GM19397 (cell line): Measurements from ENCODE around the gene UMAD1.

Experiments
- ATAC-seq: cut with Tn5 transposase; IDR thresholded peaks from one replicate; pipeline ENCODE4 v1.9.1; 2021; ENCODE audit warnings: mild to moderate bottlenecking, moderate library complexity; ENCODE audit not compliant: unreplicated experiment

The UMAD1 gene

DNA sequence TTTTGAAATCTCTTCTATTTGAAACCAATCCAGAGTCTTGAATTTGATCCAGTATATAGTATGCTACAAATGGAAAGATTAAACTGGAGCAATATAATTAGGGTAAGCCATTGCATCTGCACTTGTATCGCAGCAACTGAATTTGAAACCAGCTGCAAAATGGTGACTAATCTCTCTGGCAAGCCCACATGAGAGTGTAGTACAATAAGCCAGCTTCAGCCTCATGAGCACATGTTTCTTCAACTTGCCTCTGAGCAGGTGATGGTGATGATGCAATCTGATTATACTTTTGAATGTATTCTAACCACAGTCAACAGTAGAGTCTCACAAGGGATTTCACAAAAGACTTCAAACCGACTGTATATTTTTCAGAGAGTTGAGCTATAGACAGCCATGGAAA is 78.7 kb downstream of the UMAD1 start:
- ATAC-seq: peak; percentile 89

DNA sequence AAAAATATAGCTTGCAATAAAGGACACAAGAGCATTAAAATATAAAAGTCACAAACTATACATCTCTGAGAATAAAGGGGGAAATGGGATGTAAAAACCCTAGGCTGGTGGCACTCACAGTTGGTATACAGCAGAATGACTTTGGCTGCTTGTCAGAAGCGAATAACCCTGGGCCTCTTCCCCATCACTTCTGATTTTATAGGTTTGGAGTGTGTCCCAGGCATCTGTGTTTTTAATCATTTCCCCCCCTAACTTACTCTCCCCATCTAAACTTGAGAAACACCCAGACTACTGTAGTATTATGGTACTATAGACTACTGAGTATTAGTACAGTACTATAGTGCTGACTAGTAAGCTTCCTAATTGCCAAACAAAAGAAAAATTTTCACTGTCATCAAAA is 79.6 kb downstream of the UMAD1 start:
- no peak for ATAC-seq

- no peak for ATAC-seq
Observed at GRCh38 chr7:7720750-7721621, 80.4 kb downstream of the UMAD1 start.

GRCh38 chr7:7731732-7732131 is 91.2 kb downstream of the UMAD1 start:
- no peak for ATAC-seq

GRCh38 chr7:7732621-7733281 is 92.2 kb downstream of the UMAD1 start:
- ATAC-seq: no peak

- no peak for ATAC-seq
Observed at GRCh38 chr7:7736671-7737070, 96.1 kb downstream of the UMAD1 start.

GRCh38 chr7:7737674-7738073 is 97.1 kb downstream of the UMAD1 start:
- ATAC-seq: no peak

DNA sequence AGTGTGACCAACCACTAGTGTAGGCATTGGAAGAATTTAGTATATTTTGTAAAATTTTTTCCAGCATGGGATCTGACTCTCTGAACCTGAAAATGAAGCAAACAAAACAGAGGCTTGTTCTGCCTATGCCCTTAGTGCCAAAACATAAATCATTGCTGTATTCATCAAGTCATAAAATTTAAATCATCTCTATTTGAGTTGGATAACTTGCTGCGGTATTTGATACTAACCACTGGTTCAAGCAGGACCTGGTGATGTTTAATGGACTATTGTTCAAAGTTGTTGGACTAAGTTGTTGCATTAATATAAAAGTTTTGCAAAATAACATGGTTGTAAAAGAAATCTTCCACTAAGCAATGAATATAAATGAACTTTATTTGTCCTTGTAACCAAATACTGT is 97.6 kb downstream of the UMAD1 start:
- ATAC-seq: no peak

DNA sequence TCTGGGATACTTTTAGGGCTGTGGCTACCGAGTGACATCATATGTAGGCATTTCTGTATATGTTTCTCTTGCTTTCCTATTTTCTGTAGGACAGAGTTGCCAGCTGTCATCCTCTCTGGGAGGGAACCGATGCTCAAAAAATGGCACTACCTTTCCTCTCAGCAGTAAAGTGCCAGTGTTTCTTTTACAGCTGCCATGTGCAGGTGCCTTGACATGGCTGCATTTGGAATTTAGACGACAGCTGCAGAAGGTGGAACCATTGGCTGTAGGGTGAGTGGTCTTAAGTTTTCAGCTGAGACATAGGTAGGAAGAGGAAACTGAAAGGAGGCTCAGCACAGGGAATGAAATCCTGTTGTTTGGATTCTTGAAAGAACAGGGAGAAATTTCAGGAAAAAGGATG is 98.1 kb downstream of the UMAD1 start:
- ATAC-seq: no peak

DNA sequence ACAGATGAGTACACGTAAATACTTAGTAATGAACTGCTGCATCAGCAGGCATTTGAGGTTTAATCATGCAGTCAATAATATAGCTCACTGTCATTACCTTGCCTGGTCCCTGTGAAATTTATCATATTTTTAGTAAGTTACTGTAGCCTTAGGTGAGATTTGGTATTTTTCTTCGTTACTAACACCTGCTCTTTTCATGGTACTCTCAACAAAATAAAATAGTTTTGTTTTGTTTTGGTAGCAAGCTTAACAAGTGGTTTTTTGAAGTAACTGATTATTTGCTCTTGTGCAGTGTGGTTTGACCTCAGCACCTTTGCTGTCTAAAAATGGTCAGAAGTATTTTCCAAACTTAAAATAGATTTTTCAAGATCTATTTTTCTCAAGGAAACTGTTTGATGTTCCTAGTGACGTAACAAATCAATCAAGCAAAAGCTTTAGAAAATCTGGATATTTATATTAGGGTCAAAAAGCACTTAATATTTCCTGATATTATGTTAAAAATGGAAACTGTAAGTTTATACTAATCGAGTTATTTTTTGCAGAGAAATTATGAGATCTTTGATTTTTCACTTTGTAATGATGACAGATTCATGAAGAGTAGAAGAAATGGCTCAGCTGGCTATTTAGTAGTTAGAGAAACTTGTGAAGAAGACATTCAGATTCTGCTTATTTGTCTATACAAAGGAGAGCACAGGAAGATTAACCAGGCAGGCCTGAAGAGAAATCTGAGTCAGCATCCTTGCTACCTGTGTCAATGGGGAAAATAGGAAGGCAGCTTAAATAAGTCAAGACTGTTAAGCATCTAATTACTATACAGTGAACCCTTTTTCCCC is 98.9 kb downstream of the UMAD1 start:
- no peak for ATAC-seq

- ATAC-seq: no peak
Observed at GRCh38 chr7:7740037-7740355, 99.4 kb downstream of the UMAD1 start.

- ATAC-seq: no peak
Observed at GRCh38 chr7:7742223-7742622, 101.7 kb downstream of the UMAD1 start.

GRCh38 chr7:7745258-7745657 is 104.7 kb downstream of the UMAD1 start:
- no peak for ATAC-seq

GRCh38 chr7:7745966-7746365 is 105.4 kb downstream of the UMAD1 start:
- no peak for ATAC-seq

DNA sequence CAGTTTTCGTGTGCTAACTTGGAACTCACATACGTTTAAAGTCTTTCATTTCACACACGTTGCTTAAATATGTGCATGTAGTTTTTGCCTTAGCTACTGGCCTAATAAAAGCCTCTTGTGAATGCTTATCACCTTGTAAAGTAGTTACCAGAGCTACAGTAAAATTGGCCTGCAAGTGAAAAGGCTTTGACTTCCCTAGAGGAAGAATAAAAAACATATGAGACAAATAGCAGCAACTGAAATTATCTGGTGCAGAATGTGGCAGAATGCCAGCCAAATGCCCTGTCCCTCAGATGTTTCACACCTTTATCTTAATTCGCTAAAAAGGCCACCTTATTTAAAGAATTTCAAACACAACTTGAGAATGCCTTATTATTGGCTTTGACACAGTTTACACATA is 105.9 kb downstream of the UMAD1 start:
- no peak for ATAC-seq

DNA sequence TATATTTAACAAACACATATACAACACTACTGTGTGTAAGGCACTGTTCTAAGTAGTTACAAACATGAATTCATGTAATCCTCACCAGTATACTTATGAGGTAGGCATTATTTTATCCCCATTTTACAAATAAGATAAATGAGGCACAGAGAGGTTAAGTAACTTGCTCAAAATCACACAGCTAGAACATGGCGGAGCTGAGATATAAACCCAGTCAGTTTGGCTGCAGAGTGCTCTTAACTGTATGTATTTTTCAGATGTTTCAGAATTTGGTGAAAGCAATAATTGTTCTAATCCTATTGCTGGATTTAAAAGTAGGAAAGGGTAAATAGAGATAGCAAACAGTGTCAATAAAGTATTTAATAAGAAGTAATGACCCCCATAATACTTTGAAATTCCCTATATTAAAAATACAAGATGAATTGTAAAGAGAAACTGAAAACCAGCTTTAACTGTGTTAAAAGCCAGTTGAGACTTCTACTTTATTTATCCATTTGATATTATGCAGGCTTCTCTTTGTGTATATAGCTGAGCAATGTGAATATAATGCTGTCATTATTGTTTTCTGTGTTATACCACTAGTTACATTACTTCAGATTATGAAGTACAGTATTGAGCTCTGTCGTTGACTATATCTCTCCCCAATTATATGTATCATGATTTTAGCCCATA is 110.2 kb downstream of the UMAD1 start:
- ATAC-seq: no peak

DNA sequence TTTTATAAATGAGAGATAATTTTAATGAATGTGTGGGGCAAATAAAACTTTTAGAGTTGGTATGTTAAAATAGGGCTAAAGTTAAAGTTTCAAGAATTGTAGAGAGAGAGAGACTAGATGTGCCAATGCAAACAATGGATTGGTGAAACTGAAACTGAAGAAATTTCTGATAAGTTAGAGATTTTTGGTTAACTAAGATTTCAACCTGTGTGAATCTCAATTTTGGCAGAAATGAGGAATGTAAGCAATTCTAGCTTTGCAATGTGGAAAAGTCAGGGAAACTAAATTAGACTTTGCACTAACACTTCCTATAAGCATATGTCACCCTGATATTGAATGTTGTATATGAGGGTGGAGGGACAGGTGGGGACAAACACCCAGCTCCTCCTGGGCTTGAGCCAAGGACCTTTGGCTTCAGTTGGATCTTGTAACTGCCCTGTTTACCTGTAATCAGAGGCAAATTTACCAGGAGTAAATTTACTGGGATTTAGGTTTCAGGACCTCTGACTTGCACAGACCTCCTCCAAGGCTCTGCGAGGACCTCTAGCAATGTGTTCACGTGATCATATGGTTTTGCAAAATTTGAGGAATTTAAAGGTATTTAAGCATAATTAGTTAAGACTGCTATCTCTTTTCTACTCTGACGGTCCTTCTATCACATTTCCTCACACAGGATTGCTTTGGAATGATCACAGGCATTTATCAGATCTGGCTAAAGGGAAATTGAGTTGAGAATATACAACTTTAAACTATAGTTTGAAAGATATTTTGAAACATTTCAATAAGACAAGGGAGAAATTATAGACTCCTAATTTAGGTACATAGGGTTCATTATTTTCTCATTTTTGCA is 110.9 kb downstream of the UMAD1 start:
- no peak for ATAC-seq

GRCh38 chr7:7756577-7756976 is 116.0 kb downstream of the UMAD1 start:
- ATAC-seq: no peak

- ATAC-seq: no peak
Observed at GRCh38 chr7:7757576-7757975, 117.0 kb downstream of the UMAD1 start.

DNA sequence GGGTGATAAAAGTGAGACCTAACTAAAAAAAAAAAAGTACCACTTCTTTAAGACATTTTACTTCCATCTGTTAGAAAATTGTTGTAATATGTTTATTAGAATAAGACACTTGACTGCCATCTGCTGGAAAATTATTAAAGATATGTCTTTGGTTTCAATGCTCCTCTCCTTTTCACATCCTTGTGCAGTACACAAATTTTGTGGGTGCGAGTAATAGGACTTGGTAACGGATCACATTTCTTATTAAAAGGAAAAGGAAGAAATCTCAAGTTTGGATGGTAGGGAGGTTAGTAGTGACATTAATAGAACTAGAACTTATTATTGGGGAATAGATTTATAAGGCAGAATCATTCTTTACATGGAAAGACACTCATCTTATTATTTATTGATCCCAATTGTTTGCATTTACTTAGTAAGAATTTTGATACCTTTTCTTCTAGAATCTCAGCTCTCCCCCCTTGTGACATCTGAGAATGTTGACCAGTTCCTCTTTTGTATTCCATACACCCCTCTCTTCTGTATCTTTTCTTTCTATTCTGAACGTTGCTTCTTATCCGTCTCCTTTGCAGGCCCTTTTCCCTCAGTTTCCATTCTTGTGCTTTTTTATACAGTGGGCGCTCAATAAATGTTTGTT is 120.9 kb downstream of the UMAD1 start:
- ATAC-seq: no peak
